Activated gamma-delta T cell (primary cell): ENCODE measurements around the gene NUDT13.
A peak's percentile ranks its signal among the peaks of the same experiment; 100 is the strongest.

Experiments used
- DNase-seq: peaks from one replicate; lab custom pipeline; 2025; lab: John Stamatoyannopoulos, UW

Gene NUDT13

DNA sequence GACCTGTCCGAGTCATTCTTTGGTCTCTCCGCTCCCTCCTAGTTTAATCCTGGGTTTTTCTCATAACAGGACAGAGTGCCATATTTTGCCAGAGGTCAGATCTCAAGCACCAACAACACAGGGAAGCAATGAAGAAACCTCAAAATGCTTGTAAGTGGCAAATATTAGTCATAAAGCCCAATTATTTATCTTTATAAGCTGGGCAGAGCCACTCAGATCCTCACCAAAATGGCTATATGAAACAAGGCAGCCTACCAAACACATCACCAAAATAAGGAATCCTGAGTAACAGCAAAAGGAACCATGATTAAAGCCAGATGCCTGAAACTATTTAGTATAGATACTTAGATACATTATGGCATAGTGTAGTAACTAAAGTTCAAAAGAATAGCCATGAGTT, 52.8 kb downstream of the NUDT13 start:
- no peak for DNase-seq

DNA sequence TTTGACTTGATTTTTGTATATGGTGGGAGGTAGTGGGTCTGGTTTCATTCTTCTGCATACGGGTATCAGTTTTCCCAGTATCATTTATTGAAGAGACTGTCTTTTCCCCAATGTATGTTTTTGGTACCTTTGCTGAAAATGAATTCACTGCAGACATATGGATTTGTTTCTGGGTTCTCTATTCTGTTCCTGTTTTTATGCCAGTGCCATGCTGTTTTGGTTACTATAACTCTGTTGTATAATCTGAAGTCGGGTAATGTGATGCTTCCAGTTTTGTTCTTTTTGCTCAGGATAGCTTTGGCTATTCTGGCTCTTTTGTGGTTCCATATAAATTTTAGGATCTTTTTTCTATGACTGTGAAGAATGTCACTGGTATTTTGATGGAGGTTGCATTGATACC, 56.7 kb downstream of the NUDT13 start:
- no peak for DNase-seq

DNA sequence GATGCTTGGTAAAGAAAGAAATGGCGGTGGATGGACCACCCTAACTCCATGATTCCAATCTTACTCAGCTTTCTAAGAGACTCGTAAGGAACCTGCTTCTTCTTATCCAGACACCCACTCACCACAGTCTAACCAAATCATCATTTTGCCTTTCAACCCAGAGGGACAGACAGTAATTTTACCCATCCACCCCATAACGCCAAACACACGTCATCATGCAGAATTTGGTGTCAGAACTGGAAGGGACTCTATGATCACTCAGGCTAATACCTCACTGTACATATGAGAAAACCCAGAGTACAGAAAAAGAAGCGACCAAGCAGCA, 57.2 kb downstream of the NUDT13 start:
- no peak for DNase-seq

DNA sequence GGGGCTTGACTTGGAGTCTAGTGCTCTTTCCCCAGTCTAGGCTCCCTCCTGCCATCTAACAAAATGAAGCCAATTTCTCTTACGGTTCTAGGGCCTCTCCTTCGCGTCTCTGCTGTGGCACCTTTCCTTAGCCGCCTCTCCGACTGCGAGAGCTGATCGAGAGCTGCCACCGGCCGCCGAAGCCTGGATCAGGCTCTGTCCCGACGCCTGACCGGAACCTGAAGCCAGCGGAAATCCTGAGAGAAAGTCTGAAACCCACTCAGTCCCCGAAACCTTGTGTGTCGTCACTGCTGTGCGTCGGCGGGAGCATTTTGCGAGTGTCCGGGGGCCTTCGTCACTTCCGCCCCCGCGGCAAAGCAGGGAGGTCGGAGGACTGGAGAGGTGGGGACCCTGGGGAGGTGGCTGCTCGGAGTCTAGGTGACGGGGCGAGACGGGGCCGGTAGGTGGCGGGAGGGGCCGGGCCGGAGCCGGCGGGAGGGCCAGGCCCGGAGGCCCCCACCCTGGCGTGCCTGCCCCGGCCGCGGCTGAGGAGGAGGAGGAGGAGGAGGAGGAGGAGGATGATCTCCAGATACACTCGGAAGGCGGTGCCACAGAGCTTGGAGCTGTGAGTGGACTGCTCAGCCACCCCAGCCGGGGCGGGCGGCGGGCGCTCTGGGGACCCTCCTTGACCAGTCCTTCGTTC, 57.7 kb downstream of the NUDT13 start, which contains the start of the genes ECD and FAM149B1:
ECD (minus strand) TSS at position 226 of the 682 bp plus-strand sequence. CDS start 4,071 bp downstream, outside the sequence.
FAM149B1 (plus strand) TSS at position 337 of the 682 bp plus-strand sequence; CDS start at position 558, 221 bp downstream.
- peak; percentile 81 for DNase-seq

DNA sequence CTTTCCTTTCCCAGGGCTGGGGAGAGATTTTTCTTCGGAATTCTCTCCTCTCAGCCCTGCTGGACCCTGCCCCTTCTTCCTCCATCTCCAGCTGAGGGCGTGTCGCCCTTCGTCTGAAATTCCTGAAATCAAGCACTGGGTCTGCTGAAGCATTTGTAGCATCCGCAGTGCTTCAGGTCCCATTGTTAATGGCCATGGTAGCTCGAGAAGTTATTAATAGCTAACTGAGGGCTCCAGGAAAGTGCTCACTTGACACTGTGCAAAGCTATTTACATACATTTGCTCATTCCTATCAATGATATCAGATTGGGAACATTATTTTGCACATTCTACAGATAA, 58.2 kb downstream of the NUDT13 start:
- DNase-seq, result no peak

DNA sequence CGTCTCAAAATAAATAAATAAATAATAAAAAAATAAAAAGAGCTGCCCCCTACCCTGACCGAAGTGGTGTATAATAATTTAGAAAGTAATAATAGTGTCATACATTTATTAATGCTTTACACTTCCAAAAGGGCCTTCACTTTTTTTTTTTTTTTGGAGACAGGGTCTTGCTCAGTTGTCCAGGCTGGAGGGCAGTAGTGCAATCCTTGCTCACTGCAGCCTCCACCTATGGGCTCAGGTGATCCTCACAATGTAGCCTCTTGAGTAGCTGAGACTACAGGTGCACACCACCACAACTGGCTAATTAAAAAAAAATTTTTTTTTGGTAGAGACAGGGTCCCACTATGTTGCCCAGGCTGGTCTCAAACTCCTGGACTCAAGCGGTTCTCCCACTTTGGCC, 59.1 kb downstream of the NUDT13 start:
- DNase-seq, result no peak

DNA sequence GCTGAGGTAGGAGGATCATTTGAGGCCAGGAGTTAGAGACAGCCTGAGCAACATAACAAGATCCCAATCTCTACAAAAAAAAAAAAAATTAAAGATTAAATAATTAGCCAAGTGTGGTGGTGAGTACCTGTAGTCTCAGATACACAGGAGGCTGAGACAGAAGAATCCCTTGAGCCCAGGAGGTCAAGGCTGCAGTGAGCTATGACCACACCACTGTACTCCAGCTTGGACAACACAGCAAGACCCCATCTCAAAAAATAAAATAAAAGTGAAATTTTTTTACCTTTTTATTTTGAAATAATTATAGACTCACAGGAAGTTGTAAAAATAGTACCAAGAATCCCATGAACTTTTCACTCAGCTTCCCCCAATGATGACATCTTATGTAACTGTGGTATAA, 62.6 kb downstream of the NUDT13 start:
- no peak for DNase-seq

DNA sequence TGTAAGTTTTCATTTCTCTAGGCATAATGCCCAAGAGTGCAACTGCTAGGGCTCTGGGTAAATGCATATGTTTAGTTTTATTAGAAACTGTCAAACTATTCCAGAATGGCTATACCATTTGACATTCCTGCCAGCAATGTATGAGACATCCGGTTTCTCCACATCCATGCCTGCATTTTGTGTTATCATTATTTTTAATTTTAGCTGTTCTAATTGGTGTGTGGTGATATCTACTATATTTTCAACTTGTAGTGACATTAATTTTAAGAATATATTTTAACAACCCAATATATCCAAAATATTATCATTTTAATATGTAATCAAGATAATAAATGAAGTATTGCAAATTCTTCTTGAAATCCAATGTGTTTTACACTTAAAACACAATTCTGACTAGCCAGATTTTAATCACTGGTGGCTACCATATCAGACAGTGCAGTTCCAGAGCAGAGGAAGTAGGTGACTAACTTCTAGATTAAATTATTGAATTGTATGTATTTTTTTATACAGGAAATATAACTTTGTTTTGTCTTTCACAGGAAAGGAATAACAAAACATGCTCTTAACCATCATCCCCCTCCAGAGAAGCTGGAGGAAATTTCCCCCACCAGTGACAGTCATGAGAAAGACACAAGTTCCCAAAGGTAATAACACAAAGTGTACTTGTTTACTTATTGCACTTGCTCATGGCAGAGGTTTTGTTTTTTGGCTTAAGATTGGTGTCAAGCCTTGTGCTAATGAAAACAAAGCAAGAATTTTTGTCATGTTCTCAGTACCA, 64.1 kb downstream of the NUDT13 start:
- no peak for DNase-seq
